ENCODE data around the gene PABPN1L. TPM values are rescaled to one million over a fixed set of nuclear protein-coding genes. Genes with fewer than 3 reads are reported as not detected.
"Not testable (repeated sequence)": the region's sequence is repeated elsewhere in the genome, so short reads cannot be mapped to it uniquely, and the experiment has no call there.

The PABPN1L gene
- total RNA-seq, 1 donor from 2014 or later, result not detected

GRCh38 chr16:88895335-88895734 is 28.9 kb upstream of the PABPN1L start:
- no peaks in the 10 kb centered on the region for H3K9me3 Mint-ChIP-seq
- H3K27ac Mint-ChIP-seq, result no peak overlapping the region
- no peaks in the 10 kb centered on the region for H3K36me3 Mint-ChIP-seq (ENCODE audit: low read depth)
- intact Hi-C loops (cut with micrococcal nuclease), result no loop called here
- H3K4me3 Mint-ChIP-seq (ENCODE audit: low read depth), result no peak overlapping the region
- no peak for DNase-seq (ENCODE audit: low spot score)
- H3K4me1 Mint-ChIP-seq (ENCODE audit: low read depth), result no peaks in the 10 kb centered on the region
- H3K27me3 Mint-ChIP-seq (ENCODE audit: low read depth), result no peaks in the 10 kb centered on the region

- Mint-ChIP-seq H3K9me3 (no peaks in the 10 kb centered on the region), H3K27me3 (ENCODE audit: low read depth) (no peaks in the 10 kb centered on the region), H3K27ac (no peak overlapping the region), H3K4me3 (ENCODE audit: low read depth) (no peak overlapping the region), H3K36me3 (ENCODE audit: low read depth) (no peaks in the 10 kb centered on the region), H3K4me1 (ENCODE audit: low read depth) (no peaks in the 10 kb centered on the region)
- intact Hi-C loops (cut with micrococcal nuclease), result no loop called here
- no peak for DNase-seq (ENCODE audit: low spot score)
Observed at GRCh38 chr16:88894681-88895300, 28.3 kb upstream of the PABPN1L start.

- H3K4me3 Mint-ChIP-seq (ENCODE audit: low read depth); H3K9me3 Mint-ChIP-seq; DNase-seq (ENCODE audit: low spot score); H3K27me3 Mint-ChIP-seq (ENCODE audit: low read depth); H3K27ac Mint-ChIP-seq; H3K4me1 Mint-ChIP-seq (ENCODE audit: low read depth); intact Hi-C loops (cut with micrococcal nuclease); H3K36me3 Mint-ChIP-seq (ENCODE audit: low read depth): not testable (repeated sequence)
Observed at GRCh38 chr16:88894266-88894665, 27.8 kb upstream of the PABPN1L start.

GRCh38 chr16:88893127-88893968 is 26.9 kb upstream of the PABPN1L start:
- no peak overlapping the region for H3K27ac Mint-ChIP-seq
- no peak for DNase-seq (ENCODE audit: low spot score)
- H3K9me3 Mint-ChIP-seq, result no peaks in the 10 kb centered on the region
- intact Hi-C loops (cut with micrococcal nuclease), result no loop called here
- no peaks in the 10 kb centered on the region for H3K4me1 Mint-ChIP-seq (ENCODE audit: low read depth)
- no peaks in the 10 kb centered on the region for H3K27me3 Mint-ChIP-seq (ENCODE audit: low read depth)
- H3K4me3 Mint-ChIP-seq (ENCODE audit: low read depth), result no peak overlapping the region
- H3K36me3 Mint-ChIP-seq (ENCODE audit: low read depth), result no peaks in the 10 kb centered on the region

GRCh38 chr16:88892065-88892464 is 25.6 kb upstream of the PABPN1L start:
- no peak overlapping the region for H3K27ac Mint-ChIP-seq
- DNase-seq (ENCODE audit: low spot score), result no peak

GRCh38 chr16:88891083-88891482 is 24.6 kb upstream of the PABPN1L start:
- H3K36me3 Mint-ChIP-seq (ENCODE audit: low read depth), result no peaks in the 10 kb centered on the region
- H3K9me3 Mint-ChIP-seq, result no peaks in the 10 kb centered on the region
- intact Hi-C loops (cut with micrococcal nuclease), result no loop called here
- no peak overlapping the region for H3K27ac Mint-ChIP-seq
- H3K4me1 Mint-ChIP-seq (ENCODE audit: low read depth), result no peaks in the 10 kb centered on the region
- no peak overlapping the region for H3K4me3 Mint-ChIP-seq (ENCODE audit: low read depth)
- no peak for DNase-seq (ENCODE audit: low spot score)
- no peaks in the 10 kb centered on the region for H3K27me3 Mint-ChIP-seq (ENCODE audit: low read depth)

More at GRCh38 chr16:88892065-88892464, 25.6 kb upstream of the PABPN1L start:
- intact Hi-C loops (cut with micrococcal nuclease), result no loop called here
- no peaks in the 10 kb centered on the region for H3K9me3 Mint-ChIP-seq
- H3K4me1 Mint-ChIP-seq (ENCODE audit: low read depth), result no peaks in the 10 kb centered on the region
- H3K4me3 Mint-ChIP-seq (ENCODE audit: low read depth), result no peak overlapping the region
- H3K36me3 Mint-ChIP-seq (ENCODE audit: low read depth), result no peaks in the 10 kb centered on the region
- H3K27me3 Mint-ChIP-seq (ENCODE audit: low read depth), result no peaks in the 10 kb centered on the region

- H3K4me1 Mint-ChIP-seq (ENCODE audit: low read depth); H3K36me3 Mint-ChIP-seq (ENCODE audit: low read depth); H3K9me3 Mint-ChIP-seq; DNase-seq (ENCODE audit: low spot score); H3K4me3 Mint-ChIP-seq (ENCODE audit: low read depth); H3K27ac Mint-ChIP-seq; intact Hi-C loops (cut with micrococcal nuclease); H3K27me3 Mint-ChIP-seq (ENCODE audit: low read depth): not testable (repeated sequence)
Observed at GRCh38 chr16:88889702-88890352, 23.4 kb upstream of the PABPN1L start.

GRCh38 chr16:88888461-88889387 is 22.3 kb upstream of the PABPN1L start:
- H3K4me3 Mint-ChIP-seq (ENCODE audit: low read depth), result no peak overlapping the region
- H3K27ac Mint-ChIP-seq, result no peak overlapping the region
- H3K27me3 Mint-ChIP-seq (ENCODE audit: low read depth), result no peaks in the 10 kb centered on the region
- intact Hi-C loops (cut with micrococcal nuclease), result no loop called here
- no peaks in the 10 kb centered on the region for H3K36me3 Mint-ChIP-seq (ENCODE audit: low read depth)
- H3K4me1 Mint-ChIP-seq (ENCODE audit: low read depth), result no peaks in the 10 kb centered on the region
- H3K9me3 Mint-ChIP-seq, result no peaks in the 10 kb centered on the region
- no peak for DNase-seq (ENCODE audit: low spot score)

- H3K27ac Mint-ChIP-seq, result no peak overlapping the region
- no peak overlapping the region for H3K4me3 Mint-ChIP-seq (ENCODE audit: low read depth)
- H3K4me1 Mint-ChIP-seq (ENCODE audit: low read depth), result no peaks in the 10 kb centered on the region
- H3K36me3 Mint-ChIP-seq (ENCODE audit: low read depth), result no peaks in the 10 kb centered on the region
- DNase-seq (ENCODE audit: low spot score), result no peak
- H3K27me3 Mint-ChIP-seq (ENCODE audit: low read depth), result no peaks in the 10 kb centered on the region
- intact Hi-C loops (cut with micrococcal nuclease), result no loop called here
- H3K9me3 Mint-ChIP-seq, result no peaks in the 10 kb centered on the region
Observed at GRCh38 chr16:88888057-88888456, 21.6 kb upstream of the PABPN1L start.

GRCh38 chr16:88886845-88887521 is 20.5 kb upstream of the PABPN1L start:
- H3K27me3 Mint-ChIP-seq (ENCODE audit: low read depth), result no peaks in the 10 kb centered on the region
- H3K9me3 Mint-ChIP-seq, result no peaks in the 10 kb centered on the region
- H3K27ac Mint-ChIP-seq, result no peak overlapping the region
- H3K4me1 Mint-ChIP-seq (ENCODE audit: low read depth), result peaks cover 6% of the 10 kb centered on the region
- DNase-seq (ENCODE audit: low spot score), result no peak
- no peaks in the 10 kb centered on the region for H3K36me3 Mint-ChIP-seq (ENCODE audit: low read depth)
- no peak overlapping the region for H3K4me3 Mint-ChIP-seq (ENCODE audit: low read depth)
- intact Hi-C loops (cut with micrococcal nuclease), result no loop called here

- DNase-seq (ENCODE audit: low spot score), result no peak
- no peaks in the 10 kb centered on the region for H3K9me3 Mint-ChIP-seq
- no peak overlapping the region for H3K27ac Mint-ChIP-seq
- H3K27me3 Mint-ChIP-seq (ENCODE audit: low read depth), result no peaks in the 10 kb centered on the region
- no peaks in the 10 kb centered on the region for H3K36me3 Mint-ChIP-seq (ENCODE audit: low read depth)
- no peak overlapping the region for H3K4me3 Mint-ChIP-seq (ENCODE audit: low read depth)
- intact Hi-C loops (cut with micrococcal nuclease), result no loop called here
- peaks cover 6% of the 10 kb centered on the region for H3K4me1 Mint-ChIP-seq (ENCODE audit: low read depth)
Observed at GRCh38 chr16:88886420-88886844, 20.0 kb upstream of the PABPN1L start.

- Mint-ChIP-seq H3K4me1 (ENCODE audit: low read depth) (peaks cover 6% of the 10 kb centered on the region), H3K27ac (no peak overlapping the region), H3K9me3 (no peaks in the 10 kb centered on the region), H3K4me3 (ENCODE audit: low read depth) (no peak overlapping the region), H3K36me3 (ENCODE audit: low read depth) (no peaks in the 10 kb centered on the region), H3K27me3 (ENCODE audit: low read depth) (no peaks in the 10 kb centered on the region)
- DNase-seq (ENCODE audit: low spot score), result no peak
- intact Hi-C loops (cut with micrococcal nuclease), result no loop called here
Observed at GRCh38 chr16:88885693-88886280, 19.3 kb upstream of the PABPN1L start.

Measured in activated T-helper 2 cell treated with anti-CD3 and anti-CD28 coated beads, Interferon-gamma antibody, Interleukin-2, Interleukin-4, amounts not matched to agents 10 μg/mL and 5 μg/mL and 100 μg/mL, durations not matched to agents 14 hours and 24 hours and 36 hours (primary cell).